ENCODE measurements around the gene CCR5AS.

CCR5AS gene

GRCh38 chr3:46374755-46375154 is 32.1 kb downstream of the CCR5AS start:
- Histone ChIP-seq H3F3A (replicated peaks; ENCODE audit: low read depth) (no peaks in the 10 kb centered on the region), H3K27ac (ENCODE audit: low read depth) (no peak overlapping the region), H3K79me2 (replicated peaks; ENCODE audit: insufficient read depth) (no peaks in the 10 kb centered on the region), H3K4me1 (ENCODE audit: insufficient read depth) (peaks cover 8% of the 10 kb centered on the region), H4K20me1 (replicated peaks; ENCODE audit: insufficient read depth) (no peaks in the 10 kb centered on the region; the same call in none of the 2 replicates), H3K4me3 (no peak overlapping the region), H3K4me2 (no peak overlapping the region), H3K36me3 (ENCODE audit: insufficient read depth) (no peaks in the 10 kb centered on the region), H2AFZ (no peak overlapping the region), H3K27me3 (ENCODE audit: insufficient read depth) (no peaks in the 10 kb centered on the region), H3K9me2 (ENCODE audit: insufficient read depth) (no peaks in the 10 kb centered on the region)
- H3K9me3 Mint-ChIP-seq: peaks cover 2% of the 10 kb centered on the region; the same call in 2 of the 3 replicates
- H3K4me3 Mint-ChIP-seq: no peak overlapping the region
- H3K27me3 Mint-ChIP-seq (ENCODE audit: insufficient read depth, low read depth, poor library complexity): peaks cover 2% of the 10 kb centered on the region
- peaks cover 17% of the 10 kb centered on the region for H3K4me1 Mint-ChIP-seq
- ATAC-seq: no peak
- H3K36me3 Mint-ChIP-seq (ENCODE audit: low read depth): no peaks in the 10 kb centered on the region; the same call in 2 of the 3 replicates
- no peak for DNase-seq (ENCODE audit: low spot score)
- no peak overlapping the region for H3K27ac Mint-ChIP-seq
- no peak for TF ChIP-seq ZNF114 (CRISPR knock-in tag; IDR thresholded peaks at IDR 0.05)
- TF ChIP-seq POLR2AphosphoS5 (IDR thresholded peaks at IDR 0.05; ENCODE audit: low read depth): no peak
- no peak for TF ChIP-seq JUNB (IDR thresholded peaks at IDR 0.05; ENCODE audit: unreplicated experiment)
- TF ChIP-seq ETS1 (IDR thresholded peaks at IDR 0.05): no peak
- no peak for TF ChIP-seq NANOG (IDR thresholded peaks at IDR 0.05; ENCODE audit: borderline replicate concordance)

- Histone ChIP-seq H3K9me2 (ENCODE audit: insufficient read depth) (no peaks in the 10 kb centered on the region), H3F3A (replicated peaks; ENCODE audit: low read depth) (no peaks in the 10 kb centered on the region), H3K4me2 (no peak overlapping the region), H3K4me3 (no peak overlapping the region), H3K27ac (ENCODE audit: low read depth) (no peak overlapping the region), H3K27me3 (ENCODE audit: insufficient read depth) (no peaks in the 10 kb centered on the region), H3K79me2 (replicated peaks; ENCODE audit: insufficient read depth) (no peaks in the 10 kb centered on the region), H4K20me1 (replicated peaks; ENCODE audit: insufficient read depth) (no peaks in the 10 kb centered on the region; the same call in none of the 2 replicates), H2AFZ (no peak overlapping the region), H3K4me1 (ENCODE audit: insufficient read depth) (peaks cover 8% of the 10 kb centered on the region), H3K36me3 (ENCODE audit: insufficient read depth) (no peaks in the 10 kb centered on the region)
- peaks cover 17% of the 10 kb centered on the region for H3K4me1 Mint-ChIP-seq
- no peak overlapping the region for H3K27ac Mint-ChIP-seq
- no peak overlapping the region for H3K4me3 Mint-ChIP-seq
- no peaks in the 10 kb centered on the region for H3K27me3 Mint-ChIP-seq (ENCODE audit: insufficient read depth, low read depth, poor library complexity)
- no peaks in the 10 kb centered on the region; the same call in 2 of the 3 replicates for H3K36me3 Mint-ChIP-seq (ENCODE audit: low read depth)
- peak; percentile 67 to 79 for TF ChIP-seq CTCF (conservative IDR thresholded peaks at IDR 0.05; ENCODE audit: low read depth in 2 of 2)
- no peak for TF ChIP-seq ZNF331 (CRISPR knock-in tag; IDR thresholded peaks at IDR 0.05; ENCODE audit: low read depth)
- DNase-seq (ENCODE audit: low spot score) (peak; percentile 52), ATAC-seq (peak; percentile 51)
- no peaks in the 10 kb centered on the region; the same call in 2 of the 3 replicates for H3K9me3 Mint-ChIP-seq
Measured at GRCh38 chr3:46372492-46373359, 34.1 kb downstream of the CCR5AS start.

Data from GM23338 (cell line).